Large intestine (tissue), 3 donors: Measurements from ENCODE around the gene ANKRD36. TPM values are rescaled to one million over a fixed set of nuclear protein-coding genes. Genes with fewer than 3 reads are reported as not detected.
"Not testable (repeated sequence)": the region's sequence is repeated elsewhere in the genome, so short reads cannot be mapped to it uniquely, and the experiment has no call there.

ENCODE experiments used
- DNase-seq, 2 donors: peaks; one replicate each; pipeline versions ENCODE4 v3.0.0 to v3.0.0-alpha.2; 2013
- H3K27ac ChIP-seq: one replicate; pipeline ENCODE4 v1.5.1; 2013; ENCODE audit warnings: low read length
- H3K27me3 ChIP-seq: 2 replicates; pipeline ENCODE4 v1.6.1; 2013; ENCODE audit warnings: low read length; ENCODE audit not compliant: control insufficient read depth, insufficient read depth
- H3K36me3 ChIP-seq: 2 replicates; pipeline ENCODE4 v1.6.1; 2013; ENCODE audit warnings: low read length; ENCODE audit not compliant: control insufficient read depth, insufficient read depth
- H3K4me1 ChIP-seq: one replicate; pipeline ENCODE4 v1.6.1; 2013; ENCODE audit warnings: low read length; ENCODE audit not compliant: control insufficient read depth, insufficient read depth
- H3K4me3 ChIP-seq: one replicate; pipeline ENCODE4 v1.5.1; 2013; ENCODE audit warnings: low read length
- H3K9me3 ChIP-seq: one replicate; pipeline ENCODE4 v1.6.1; 2013; ENCODE audit warnings: mild to moderate bottlenecking, low read depth, low read length, moderate library complexity; ENCODE audit not compliant: control insufficient read depth
- WGBS: methylation state at CpG from one replicate; pipeline ENCODE4 v1.1.5; 2013; ENCODE audit warnings: low lambda C conversion rate; ENCODE audit not compliant: insufficient coverage; 5-methylcytosine and 5-hydroxymethylcytosine counted together
- polyA plus RNA-seq: library from polyadenylated mRNA; unstranded; fragments of 120-200 nt; gene quantifications from one replicate; pipeline ENCODE4 v1.2.1, GENCODE V29; 2013

ANKRD36 gene
- polyA plus RNA-seq, 1 donor = 14.3 TPM

DNA sequence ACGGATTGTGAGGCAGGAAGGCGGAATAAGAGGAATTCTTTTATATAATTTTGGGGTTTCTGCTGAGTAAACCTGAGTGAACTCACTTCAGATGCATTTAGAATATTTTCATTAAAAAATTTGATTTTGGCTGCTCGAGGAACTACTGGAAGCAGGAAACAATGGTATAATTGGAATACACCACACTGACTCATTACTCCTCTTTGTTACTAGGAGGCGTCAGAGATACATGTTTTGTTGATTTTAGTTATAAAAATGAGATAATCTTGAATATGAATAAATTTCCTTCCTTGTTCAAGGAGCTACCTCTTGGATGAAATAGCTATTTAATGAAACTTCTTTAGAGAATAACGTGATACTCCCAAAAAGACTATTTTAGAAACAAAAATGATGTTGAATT lies 97.4 kb downstream of the ANKRD36 start:
- H3K4me3 ChIP-seq = no peak overlapping the region
- DNase-seq = no peak
- H3K27ac ChIP-seq = no peak overlapping the region
- no peaks in the 10 kb centered on the region for H3K4me1 ChIP-seq
- 100% methylated on average over 1 of the region's 5 CpGs for WGBS
- H3K27me3 ChIP-seq = no peaks in the 10 kb centered on the region
- H3K36me3 ChIP-seq = peaks cover 14% of the 10 kb centered on the region
- H3K9me3 ChIP-seq = no peaks in the 10 kb centered on the region

DNA sequence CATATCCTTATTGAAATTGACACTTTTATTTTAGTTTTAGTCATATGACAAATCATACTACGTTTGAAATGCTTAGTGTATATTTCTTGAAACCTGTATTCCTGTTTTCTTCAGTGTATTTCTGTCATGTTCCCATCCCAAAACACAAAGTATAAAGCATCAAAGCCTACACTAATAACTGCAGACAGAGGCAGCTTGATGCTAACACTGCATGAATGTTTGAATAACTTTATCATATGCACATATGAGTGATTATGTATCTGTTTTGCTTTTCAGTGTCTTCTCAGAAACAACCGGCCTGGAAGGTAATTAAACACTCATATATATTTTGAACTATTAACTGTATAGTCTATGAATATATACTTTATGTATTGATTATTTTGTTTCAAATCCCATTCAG lies 102.1 kb downstream of the ANKRD36 start:
- peaks cover 11% of the 10 kb centered on the region for H3K36me3 ChIP-seq
- not testable (repeated sequence) for DNase-seq
- no CpG with 5 or more reads among the region's 2 CpGs for WGBS

DNA sequence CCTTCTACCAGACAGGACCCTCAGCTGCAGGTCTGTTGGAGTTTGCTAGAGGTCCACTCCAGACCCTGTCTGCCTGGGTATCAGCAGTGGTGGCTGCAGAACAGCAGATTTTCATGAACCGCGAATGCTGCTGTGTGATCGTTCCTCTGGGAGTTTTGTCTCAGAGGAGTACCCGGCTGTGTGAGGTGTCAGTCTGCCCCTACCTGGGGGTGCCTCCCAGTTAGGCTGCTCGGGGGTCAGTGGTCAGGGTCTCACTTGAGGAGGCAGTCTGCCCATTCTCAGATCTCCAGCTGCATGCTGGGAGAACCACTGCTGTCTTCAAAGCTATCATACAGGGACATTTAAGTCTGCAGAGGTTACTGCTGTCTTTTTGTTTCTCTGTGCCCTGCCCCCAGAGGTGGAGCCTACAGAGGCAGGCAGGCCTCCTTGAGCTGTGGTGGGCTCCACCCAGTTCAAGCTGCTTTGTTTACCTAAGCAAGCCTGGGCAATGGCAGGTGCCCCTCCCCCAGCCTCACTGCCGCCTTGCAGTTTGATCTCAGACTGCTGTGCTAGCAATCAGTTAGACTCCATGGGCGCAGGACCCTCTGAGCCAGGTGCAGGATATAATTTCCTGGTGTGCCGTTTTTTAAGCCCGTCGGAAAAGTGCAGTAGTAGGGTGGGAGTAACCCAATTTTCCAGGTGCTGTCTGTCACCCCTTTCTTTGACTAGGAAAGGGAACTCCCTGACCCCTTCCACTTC lies 118.1 kb downstream of the ANKRD36 start:
- not testable (repeated sequence) for H3K9me3 ChIP-seq, H3K27ac ChIP-seq, H3K27me3 ChIP-seq, H3K4me3 ChIP-seq, DNase-seq, H3K36me3 ChIP-seq, H3K4me1 ChIP-seq
- WGBS = no CpG with 5 or more reads among the region's 10 CpGs

More for the DNA sequence above, 102.1 kb downstream of the ANKRD36 start:
- H3K4me1 ChIP-seq, H3K9me3 ChIP-seq, H3K4me3 ChIP-seq, H3K27me3 ChIP-seq, H3K27ac ChIP-seq: not testable (repeated sequence)

DNA sequence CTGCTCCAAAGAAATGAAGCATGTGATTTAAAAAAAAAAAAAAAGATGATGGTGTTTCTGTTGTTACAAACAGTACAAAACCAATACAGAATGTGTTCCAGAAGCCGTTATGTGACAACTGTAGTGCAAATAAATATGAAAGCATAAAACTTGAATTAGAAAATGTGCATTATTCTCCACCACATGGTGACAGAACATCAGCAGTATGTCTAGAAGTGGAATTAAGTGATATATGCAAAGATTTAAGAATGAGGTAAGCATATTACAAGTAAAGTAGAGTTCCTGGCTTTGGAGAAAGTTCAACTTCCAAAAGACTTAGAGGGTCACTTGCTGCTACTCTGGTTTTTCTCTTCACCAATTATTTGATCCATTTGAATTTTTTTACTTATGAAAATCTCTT lies 120.0 kb downstream of the ANKRD36 start:
- not testable (repeated sequence) for H3K36me3 ChIP-seq, H3K4me1 ChIP-seq, H3K27ac ChIP-seq, H3K27me3 ChIP-seq, H3K9me3 ChIP-seq, DNase-seq, H3K4me3 ChIP-seq
- WGBS = no CpG with 5 or more reads among the region's 1 CpG

DNA sequence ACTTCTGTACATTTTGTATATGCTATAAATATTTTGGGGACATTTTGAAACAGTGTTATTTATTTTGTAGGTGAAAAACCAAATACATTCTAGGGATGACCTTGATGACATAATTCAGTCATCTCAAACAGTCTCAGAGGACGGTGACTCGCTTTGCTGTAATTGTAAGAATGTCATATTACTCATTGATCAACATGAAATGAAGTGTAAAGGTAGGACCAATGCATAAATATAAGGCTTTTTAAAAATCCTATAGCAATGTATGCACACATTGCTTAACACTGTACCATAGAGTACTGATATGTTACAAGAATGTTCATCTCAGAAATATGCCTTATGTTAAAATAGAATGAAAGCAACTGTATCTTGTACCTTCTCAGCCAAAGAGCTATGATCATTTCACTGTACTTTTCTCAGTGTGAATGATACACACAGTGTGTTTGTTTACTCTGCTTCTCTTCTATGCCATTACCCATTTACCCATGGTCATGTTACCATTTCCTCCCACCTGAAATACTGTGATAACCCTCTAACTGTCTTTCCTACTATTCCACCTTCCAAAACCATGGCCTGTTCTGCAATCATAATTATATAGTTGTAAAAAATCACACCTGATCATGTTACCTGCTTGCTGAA lies 120.8 kb downstream of the ANKRD36 start:
- WGBS = no CpG with 5 or more reads among the region's 2 CpGs

DNA sequence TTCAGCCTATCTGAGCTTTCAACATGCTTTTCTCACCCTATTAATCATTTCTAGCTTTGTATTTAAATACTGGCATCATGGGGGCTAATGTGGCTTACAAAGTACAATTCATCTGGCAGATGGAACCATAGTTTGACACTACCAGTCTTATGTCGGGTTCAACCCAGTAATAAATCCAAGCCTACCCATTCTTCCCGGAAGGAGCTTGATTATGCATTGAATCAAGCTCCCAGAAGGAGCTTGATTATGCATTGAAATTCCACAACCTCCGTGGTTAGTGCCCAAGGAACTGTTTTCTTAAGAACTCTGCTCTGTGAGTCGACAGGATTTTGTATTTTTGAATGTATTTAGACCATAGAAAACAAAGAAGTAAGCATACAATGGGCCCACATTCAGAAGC lies 148.2 kb downstream of the ANKRD36 start:
- no CpG with 5 or more reads among the region's 4 CpGs for WGBS
- not testable (repeated sequence) for H3K9me3 ChIP-seq, H3K27ac ChIP-seq, DNase-seq, H3K36me3 ChIP-seq, H3K4me3 ChIP-seq, H3K27me3 ChIP-seq, H3K4me1 ChIP-seq

More for the DNA sequence above, 120.8 kb downstream of the ANKRD36 start:
- H3K4me1 ChIP-seq, H3K36me3 ChIP-seq, H3K27me3 ChIP-seq, H3K27ac ChIP-seq, DNase-seq, H3K4me3 ChIP-seq, H3K9me3 ChIP-seq: not testable (repeated sequence)

DNA sequence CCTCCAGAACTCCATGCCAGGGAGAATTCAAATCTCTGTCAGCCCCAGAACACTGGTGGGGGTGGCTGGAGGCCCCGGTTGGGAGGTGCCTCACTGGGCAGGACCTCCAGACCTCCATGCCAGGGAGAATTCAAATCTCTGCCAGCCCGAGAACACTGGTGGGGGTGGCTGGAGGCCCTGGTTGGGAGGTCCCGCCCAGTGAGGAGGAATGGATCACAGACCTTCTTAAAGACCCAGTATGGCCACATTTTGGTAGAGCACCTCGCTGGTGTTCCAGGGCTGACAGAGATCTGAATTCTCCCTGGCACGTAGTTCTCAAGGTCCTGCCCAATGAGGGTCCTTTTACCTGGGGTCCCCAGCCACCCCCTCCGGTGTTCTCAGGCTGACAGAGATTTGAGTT lies 153.5 kb downstream of the ANKRD36 start:
- H3K9me3 ChIP-seq, DNase-seq, H3K36me3 ChIP-seq, H3K27me3 ChIP-seq, H3K27ac ChIP-seq, H3K4me3 ChIP-seq, H3K4me1 ChIP-seq: not testable (repeated sequence)
- no CpG with 5 or more reads among the region's 6 CpGs for WGBS

DNA sequence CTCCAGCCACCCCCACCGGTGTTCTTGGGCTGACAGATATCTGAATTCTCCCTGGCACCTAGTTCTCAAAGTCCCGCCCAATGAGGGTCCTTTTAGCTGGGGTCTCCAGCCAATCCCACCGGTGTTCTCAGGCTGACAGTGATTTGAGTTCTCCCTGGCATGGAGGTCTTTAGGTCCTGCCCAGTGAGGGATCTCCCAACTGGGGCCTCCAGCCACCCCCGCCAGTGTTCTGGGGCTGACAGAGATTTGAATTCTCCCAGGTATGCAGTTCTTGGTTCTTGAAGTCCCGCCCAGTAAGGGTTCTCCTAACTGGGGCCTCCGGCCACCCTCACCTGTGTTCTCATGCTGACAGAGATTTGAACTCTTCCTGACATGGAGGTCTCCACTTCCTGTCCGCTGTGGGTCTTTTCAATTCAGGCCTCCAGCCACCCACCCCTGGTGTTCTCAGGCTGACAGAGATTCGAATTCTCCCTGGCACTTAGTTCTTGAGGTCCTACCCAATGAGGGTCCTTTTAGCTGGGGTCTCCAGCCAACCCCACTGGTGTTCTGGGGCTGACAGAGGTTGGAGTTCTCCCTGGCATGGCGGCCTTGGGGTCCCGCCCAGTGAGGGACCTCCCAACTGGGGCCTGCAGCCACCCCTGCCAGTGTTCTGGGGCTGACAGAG lies 154.6 kb downstream of the ANKRD36 start:
- 90% methylated on average over 2 of the region's 10 CpGs for WGBS
- Histone ChIP-seq H3K4me3 (no peak overlapping the region), H3K27me3 (no peaks in the 10 kb centered on the region), H3K4me1 (no peaks in the 10 kb centered on the region), H3K27ac (no peak overlapping the region), H3K9me3 (peaks cover 3% of the 10 kb centered on the region), H3K36me3 (no peaks in the 10 kb centered on the region)
- no peak for DNase-seq

DNA sequence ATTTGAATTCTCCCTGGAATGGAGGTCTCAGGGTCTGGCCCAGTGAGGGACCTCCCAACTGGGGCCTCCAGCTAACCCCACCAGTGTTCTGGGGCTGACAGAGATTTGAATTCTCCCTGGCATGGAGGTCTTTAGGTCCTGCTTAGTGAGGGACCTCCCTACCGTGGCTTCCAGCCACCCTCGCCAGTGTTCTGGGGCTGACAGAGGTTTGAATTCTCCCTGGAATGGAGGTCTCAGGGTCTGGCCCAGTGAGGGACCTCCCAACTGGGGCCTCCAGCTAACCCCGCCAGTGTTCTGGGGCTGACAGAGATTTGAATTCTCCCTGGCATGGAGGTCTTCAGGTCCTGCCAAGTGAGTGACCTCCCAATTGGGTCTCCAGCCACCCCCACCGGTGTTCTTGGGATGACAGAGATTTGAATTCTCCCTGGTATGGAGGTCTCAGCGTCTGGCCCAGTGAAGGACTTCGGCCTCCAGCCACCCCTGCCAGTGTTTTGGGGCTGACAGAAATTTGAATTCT lies 155.2 kb downstream of the ANKRD36 start:
- H3K9me3 ChIP-seq, H3K36me3 ChIP-seq, H3K4me3 ChIP-seq, DNase-seq, H3K27ac ChIP-seq, H3K4me1 ChIP-seq, H3K27me3 ChIP-seq: not testable (repeated sequence)
- no CpG with 5 or more reads among the region's 6 CpGs for WGBS

DNA sequence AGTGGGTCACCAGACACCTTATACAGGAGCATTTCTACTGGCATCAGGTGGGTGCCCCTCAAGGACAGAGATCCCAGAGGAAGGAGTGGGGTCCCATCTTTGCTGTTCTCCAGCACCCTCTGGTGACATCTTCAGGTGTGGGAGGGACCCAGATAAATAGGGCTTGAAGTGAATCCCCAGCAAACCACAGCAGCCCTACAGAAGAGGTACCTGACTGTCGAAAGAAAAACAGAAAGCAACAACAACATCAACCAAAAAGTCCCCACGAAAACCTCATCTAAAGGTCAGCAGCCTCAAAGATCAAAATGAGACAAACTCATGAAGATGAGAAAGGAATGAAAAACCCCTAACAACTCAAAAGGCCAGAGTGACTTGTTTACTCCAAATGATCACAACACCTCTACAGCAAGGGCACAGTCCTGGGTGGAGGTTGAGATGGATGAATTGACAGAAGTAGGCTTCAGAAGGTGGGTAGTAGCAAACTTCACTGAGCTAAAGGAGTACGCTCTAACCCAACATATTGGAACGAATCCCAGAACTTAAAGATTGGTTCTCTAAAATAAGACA lies 163.4 kb downstream of the ANKRD36 start:
- WGBS = no CpG with 5 or more reads among the region's 4 CpGs
- not testable (repeated sequence) for H3K27ac ChIP-seq, DNase-seq, H3K4me3 ChIP-seq, H3K4me1 ChIP-seq, H3K27me3 ChIP-seq, H3K36me3 ChIP-seq, H3K9me3 ChIP-seq
